GM19328 (cell line): ENCODE measurements around the gene U2SURP.
A peak's percentile ranks its signal among the peaks of the same experiment; 100 is the strongest.
"Not testable (repeated sequence)": the region's sequence is repeated elsewhere in the genome, so short reads cannot be mapped to it uniquely, and the experiment has no call there.

Experiments used
- ATAC-seq: cut with Tn5 transposase; IDR thresholded peaks from one replicate; pipeline ENCODE4 v1.9.1; 2021; ENCODE audit warnings: mild to moderate bottlenecking, moderate library complexity; ENCODE audit not compliant: unreplicated experiment

Gene U2SURP

DNA sequence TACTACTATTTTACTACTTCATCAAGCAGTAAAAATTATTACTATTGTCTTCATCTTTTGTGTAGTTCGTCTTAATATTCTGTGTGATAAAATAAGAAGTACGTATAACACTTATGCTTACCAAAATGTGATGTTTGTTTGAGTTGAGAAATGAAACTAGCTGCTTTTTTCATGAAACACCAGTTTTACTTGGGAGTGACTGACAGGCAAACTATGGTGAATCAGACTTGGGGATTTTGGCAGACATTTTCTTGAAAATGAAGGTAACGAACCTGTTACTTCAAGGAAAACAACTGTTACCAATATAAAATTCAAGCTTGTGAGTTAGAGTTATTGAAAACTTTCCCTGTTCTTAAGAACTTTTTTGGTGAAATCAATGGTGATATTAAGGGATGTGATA is 10.3 kb downstream of the U2SURP start:
- no peak for ATAC-seq

- no peak for ATAC-seq
Observed at GRCh38 chr3:143014921-143015320, 13.6 kb downstream of the U2SURP start.

DNA sequence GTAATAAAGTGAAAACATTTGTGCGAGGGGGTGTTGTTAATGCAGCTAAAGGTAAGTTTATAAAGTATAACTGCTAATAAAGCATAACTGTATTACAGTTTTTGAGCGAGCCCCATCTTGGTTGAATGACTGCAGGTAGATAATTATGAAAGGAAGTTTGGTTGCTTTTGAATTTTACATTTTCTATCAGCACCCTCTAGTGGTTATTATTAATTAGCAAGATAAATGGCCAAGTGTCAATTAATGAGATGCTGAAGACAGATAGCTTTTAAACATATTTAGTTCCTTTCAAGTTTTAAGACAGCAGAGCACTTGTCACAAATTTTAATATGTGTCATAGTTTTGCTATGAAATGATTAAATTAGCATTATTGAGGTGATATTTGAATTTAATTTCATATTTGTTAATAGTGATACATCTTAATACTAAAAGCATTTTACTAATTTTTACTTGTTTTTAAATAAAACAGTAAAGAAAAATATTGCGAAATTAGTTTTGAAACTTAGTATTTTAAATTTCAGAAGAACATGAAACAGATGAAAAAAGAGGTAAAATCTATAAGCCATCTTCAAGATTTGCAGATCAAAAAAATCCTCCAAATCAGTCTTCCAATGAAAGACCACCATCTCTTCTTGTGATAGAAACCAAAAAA is 15.1 kb downstream of the U2SURP start:
- no peak for ATAC-seq

- ATAC-seq, result no peak
Observed at GRCh38 chr3:143024351-143024960, 23.1 kb downstream of the U2SURP start.

DNA sequence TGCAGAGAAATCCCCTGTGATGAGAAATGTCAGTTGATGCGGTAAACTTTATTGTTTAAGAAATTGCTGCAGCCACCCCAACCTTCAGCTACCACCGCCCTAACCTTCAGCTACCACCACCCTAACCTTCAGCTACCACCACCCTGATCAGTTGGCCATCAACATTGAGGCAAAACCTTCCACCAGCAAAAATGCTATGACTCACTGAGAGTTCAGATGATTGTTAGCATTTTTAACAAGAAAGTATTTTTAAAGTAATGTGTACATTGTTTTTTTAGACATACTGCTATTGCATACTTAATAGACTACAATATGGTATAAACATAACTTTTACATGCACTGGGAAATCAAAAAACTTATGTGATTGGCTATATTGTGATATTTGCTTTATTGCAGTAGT is 30.0 kb downstream of the U2SURP start:
- ATAC-seq, result no peak

DNA sequence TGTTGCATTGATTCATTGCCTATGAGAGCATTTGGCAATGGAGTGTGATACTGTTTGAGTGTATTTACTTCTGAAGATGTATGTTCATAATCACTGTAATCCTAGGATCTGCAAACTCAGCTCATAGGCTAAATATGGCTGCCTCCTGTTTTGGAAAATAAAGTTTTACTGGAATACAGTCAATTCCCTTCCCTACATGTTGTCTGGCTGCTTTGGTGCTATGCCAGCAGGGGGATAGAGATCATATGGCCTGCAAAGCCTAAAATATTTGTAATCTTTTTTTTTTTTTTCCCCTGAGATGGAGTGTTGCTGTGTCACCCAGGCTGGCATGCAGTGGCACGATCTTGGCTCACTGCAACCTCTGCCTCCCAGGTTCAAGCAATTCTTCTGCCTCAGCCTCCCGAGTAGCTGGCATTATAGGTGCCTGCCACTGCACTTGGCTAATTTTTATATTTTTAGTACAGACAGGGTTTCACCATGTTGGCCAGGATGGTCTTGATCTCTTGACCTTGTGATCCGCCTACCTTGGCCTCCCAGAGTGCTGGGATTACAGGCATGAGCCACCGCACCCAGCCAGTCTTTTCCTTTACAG is 30.5 kb downstream of the U2SURP start:
- not testable (repeated sequence) for ATAC-seq

DNA sequence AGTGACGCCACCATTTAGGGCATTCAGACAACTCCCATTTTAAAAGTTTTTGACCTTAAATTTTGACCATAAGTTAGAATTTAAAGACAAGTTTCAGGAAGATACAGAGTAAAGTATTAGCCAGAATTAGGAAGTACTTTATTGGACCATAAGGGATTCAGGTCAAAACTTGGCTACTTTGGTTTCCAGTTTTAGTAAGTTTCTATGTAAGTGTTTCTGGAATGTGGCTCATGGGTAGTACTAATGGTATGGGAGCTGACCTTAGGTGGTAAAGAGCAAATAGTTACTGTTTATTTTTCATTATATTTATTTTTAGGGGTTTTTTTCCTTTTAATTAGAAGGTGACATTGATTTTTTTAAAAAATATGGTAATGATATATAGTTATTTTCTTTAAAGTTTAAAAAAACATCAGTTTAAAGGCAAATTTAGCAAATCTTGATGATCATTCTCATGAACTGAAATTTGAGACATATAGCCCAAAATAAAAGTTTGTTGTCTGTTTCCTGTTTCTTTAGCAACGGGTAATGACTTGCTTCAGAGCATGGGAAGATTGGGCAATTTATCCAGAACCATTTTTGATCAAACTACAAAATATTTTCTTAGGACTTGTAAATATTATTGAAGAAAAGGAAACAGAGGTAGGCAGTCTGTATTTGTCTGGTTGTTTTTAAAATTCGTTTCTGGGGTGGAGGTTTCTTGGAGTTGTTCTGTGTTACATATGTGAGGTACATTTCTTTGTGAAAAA is 34.3 kb downstream of the U2SURP start:
- ATAC-seq, result no peak

DNA sequence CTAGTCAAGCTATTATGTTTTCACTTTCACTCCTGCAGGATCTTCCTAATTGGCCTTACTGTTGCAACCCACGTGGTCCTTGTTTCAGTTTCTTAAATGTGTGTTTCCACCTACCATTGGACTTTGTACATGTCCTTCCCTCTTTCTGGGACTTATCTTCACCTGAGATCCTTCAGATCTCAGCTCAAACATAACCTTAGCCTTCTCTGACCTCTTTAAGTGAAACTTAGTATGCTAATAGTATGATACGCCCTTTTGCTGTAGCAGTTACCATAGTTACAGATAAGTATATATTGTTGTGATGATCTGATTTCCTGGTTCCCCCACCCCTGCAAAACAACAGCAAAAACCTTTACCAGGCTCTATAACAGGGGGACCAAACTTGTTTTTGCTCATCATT is 35.2 kb downstream of the U2SURP start:
- ATAC-seq, result no peak

DNA sequence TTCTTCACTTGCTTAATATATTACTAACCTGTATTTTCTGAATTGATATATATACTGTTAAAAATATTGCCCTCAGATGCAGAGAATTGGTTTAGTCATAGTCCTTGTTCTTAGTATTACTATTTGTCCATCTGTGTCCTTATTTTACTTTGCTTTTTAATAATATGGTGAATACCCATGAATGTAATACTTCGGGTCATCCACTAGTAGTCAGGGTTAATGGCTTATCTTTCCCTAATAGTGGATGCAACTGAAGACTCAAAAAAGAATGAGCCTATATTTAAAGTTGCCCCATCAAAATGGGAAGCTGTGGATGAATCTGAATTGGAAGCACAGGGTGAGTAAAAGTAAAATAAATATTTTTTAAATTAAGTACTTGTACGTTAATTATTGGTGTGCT is 36.5 kb downstream of the U2SURP start:
- no peak for ATAC-seq

DNA sequence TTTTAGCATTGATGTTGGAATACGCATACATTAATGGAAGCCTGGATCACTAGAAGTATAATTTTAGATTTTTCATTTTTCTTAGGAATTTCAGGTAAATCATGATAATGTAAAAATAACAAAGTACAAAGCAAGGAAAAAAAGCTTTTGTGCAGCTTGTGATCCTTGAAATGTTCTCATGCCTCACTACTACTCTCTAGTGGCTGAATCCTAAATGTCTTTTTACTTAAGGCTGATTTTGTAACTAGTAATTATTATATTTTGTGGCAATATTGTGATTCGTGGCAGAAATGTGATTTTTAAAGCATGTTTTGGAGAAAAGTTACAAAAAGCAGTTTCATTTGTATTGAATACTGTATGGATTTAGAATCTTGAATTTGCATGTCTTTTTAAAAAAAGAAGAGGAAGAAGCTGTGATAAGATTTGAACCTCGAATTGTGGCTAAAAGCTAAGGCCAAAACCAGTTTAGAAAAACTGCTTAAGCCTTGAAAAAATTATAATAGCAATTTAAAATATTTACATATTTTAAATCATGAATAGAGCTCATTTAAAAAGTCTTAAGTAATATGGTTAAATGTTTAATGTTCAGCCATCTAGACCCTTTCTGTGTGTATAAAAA is 39.0 kb downstream of the U2SURP start:
- no peak for ATAC-seq

DNA sequence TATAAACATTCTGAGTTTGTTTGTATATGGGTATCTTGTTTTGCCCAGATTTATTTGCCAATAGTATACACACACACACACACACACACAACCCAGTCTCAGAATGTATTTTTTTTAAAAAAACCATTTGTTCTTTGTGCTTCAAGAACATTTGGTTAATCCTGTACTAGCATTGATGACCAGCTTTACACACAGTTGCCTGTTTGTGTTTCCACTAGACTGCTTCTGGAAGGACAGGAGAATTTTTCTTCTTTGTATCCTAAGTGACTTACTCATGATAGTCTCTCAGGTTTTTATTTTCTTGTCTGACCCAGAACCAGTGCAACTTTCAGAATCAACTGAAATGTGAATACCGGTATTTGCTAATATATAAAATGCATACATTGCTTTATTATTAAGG is 40.5 kb downstream of the U2SURP start:
- ATAC-seq, result no peak

DNA sequence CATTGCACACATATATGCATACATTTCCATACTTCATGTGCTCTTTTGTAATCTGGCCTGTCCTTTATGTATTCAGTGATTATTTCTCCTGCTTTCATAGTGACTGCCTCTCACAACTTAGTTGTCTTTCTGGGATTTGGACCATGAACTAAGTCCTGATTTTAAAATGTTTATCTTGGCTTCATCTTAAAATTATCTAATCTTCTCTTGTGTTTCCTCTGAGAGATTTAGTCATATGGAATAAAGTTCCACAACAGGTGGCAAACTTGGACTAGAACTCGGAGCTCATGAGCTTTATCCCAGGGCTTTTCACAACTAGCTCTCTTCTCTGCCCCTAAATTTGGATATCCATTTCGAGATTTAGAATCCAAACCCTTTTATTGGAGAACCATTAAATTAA is 44.3 kb downstream of the U2SURP start:
- no peak for ATAC-seq

DNA sequence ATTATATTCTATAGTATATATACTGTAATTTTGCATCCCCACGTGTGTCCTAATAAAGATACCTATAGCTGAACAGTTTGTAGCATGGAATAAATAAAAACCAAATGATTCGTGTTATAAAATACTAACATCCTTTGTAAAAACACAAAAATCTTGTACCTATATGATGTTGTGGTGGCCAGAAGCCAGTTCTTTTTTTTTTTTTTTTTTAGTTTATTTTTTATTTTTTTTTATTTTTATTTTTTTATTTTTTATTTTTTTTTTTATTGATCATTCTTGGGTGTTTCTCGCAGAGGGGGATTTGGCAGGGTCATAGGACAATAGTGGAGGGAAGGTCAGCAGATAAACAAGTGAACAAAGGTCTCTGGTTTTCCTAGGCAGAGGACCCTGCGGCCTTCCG is 44.7 kb downstream of the U2SURP start:
- not testable (repeated sequence) for ATAC-seq

- no peak for ATAC-seq
Observed at GRCh38 chr3:143054011-143054410, 52.6 kb downstream of the U2SURP start.

DNA sequence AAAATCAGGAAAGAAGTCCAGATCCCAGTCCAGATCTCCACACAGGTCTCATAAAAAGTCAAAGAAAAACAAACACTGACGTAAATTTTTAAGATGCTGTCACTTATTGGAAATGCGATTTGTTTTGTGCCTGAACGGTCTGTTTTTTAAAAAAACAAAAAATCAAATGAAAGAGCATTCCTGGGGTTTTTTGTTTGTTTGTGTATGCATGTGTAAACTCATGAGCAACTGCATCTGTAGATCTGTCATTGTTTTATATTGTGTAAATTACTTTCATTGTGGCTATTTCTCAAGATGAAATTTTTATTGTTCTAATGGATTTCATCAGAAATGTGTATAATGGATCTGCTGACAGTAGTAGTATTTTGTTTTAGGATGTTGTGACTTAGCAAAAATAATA is 55.0 kb downstream of the U2SURP start:
- ATAC-seq, result no peak

GRCh38 chr3:143060906-143061305 is 59.5 kb downstream of the U2SURP start:
- peak; percentile 88 for ATAC-seq

DNA sequence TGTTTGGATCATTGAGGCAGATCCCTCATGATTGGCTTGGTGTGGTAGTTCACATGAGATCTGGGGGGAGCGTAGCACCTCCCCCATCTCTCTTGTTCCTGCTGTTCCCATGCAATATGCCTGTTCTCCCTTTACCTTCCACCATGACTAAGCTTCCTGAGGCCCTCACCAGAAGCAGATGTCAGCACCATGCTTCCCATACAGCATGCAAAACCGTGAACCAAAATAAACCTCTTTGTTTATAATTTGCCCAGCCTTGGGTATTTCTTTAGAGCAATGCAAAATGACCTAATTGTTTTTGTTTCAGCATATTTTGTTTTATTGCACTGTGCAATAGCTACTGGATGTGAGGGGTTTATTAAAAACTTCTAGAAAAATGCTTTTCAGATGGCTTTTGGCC is 61.6 kb downstream of the U2SURP start:
- no peak for ATAC-seq

DNA sequence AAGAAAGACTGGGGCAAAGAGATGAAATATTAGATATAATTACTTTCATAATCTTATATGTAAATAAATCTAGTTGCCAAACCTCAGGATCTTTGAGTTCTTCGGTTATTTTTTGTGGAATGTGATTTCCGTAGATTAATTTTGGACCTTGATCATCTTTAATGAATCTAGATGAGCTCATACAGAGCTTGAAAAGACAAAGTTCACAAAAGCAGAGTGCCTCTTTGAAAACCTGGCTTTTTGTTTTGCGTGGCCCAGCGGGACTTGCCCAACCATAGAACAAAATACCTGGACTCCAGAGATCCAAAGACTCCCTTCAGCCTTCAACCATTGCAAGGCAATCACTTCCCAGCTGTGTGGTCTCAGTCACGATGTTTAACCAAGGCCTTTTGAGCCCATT is 63.4 kb downstream of the U2SURP start:
- ATAC-seq, result no peak

GRCh38 chr3:143065364-143065763 is 64.0 kb downstream of the U2SURP start:
- ATAC-seq, result no peak

DNA sequence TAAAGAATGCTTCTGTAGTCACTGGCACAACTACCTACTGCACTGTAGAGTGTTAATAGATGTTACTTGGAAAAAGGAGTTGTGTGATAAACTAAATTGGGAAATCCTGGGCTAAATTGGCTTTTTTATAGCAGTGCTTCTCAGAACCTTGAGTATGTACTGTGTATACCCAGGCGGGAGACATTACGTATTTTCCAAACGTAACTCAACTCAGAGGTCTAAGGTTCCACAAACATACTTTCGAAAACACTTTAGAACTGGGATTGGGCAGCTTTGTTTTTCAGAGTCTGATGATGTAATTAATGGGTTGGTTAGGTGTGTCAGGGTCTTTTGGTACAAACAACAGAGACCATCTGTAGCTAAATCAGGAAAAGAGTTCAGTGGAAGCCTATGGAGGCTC is 64.7 kb downstream of the U2SURP start:
- ATAC-seq, result no peak

DNA sequence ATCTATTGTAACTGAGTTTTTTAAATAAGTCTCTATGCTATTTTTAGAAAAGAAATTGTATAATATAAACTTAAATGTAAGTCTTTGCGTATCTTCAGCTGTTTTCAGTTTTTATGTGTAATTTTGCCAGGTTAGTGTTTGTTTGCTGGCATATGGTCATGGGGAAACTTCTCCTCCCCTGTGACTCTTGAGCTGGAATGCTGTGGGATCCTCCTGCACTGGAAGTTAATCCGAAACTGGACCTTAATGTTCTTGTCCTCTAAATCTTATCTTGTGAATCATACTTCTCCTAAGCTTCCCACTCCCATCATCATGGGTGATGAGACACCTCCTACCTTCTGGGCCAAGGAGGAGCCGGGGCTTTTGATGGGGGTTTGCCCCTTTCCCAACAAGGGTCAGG is 65.8 kb downstream of the U2SURP start:
- ATAC-seq, result no peak

- ATAC-seq, result no peak
Observed at GRCh38 chr3:143068059-143068458, 66.7 kb downstream of the U2SURP start.
